Thymus (tissue), 11 donors: ENCODE results near the gene HMGA1. TPM values are rescaled to one million over a fixed set of nuclear protein-coding genes. Genes with fewer than 3 reads are reported as not detected.
"Not testable (repeated sequence)": the region's sequence is repeated elsewhere in the genome, so short reads cannot be mapped to it uniquely, and the experiment has no call there.

Experiments used
- DNase-seq, 9 donors: peaks; one replicate each; pipeline ENCODE4 v3.0.0-alpha.2; 2013; ENCODE audit warnings: low spot score in 9 of 9, low read depth in 6 of 9, missing footprints in 1 of 9
- H3K27ac ChIP-seq, 2 donors: one replicate each; pipeline ENCODE4 v1.5.1; 2013; ENCODE audit warnings: control low read depth in 1 of 2, low read depth in 1 of 2, low read length in 1 of 2, mild to moderate bottlenecking in 1 of 2, moderate library complexity in 1 of 2
- H3K27me3 ChIP-seq, 2 donors: one replicate each; pipeline ENCODE4 v1.5.1; 2013; ENCODE audit warnings: low read length in 1 of 2; ENCODE audit not compliant: control insufficient read depth in 2 of 2, insufficient read depth in 1 of 2
- H3K36me3 ChIP-seq, 2 donors: one replicate each; pipeline ENCODE4 v1.5.1; 2013; ENCODE audit warnings: low read length in 1 of 2, mild to moderate bottlenecking in 1 of 2, moderate library complexity in 1 of 2; ENCODE audit not compliant: control insufficient read depth in 2 of 2, insufficient read depth in 2 of 2
- H3K4me1 ChIP-seq, 2 donors: one replicate each; pipeline ENCODE4 v1.5.1; 2013; ENCODE audit warnings: low read length in 2 of 2; ENCODE audit not compliant: control insufficient read depth in 2 of 2, insufficient read depth in 2 of 2
- H3K4me3 ChIP-seq, 2 donors: one replicate each; pipeline ENCODE4 v1.5.1; 2013; ENCODE audit warnings: low read length in 2 of 2, control low read depth in 1 of 2, mild to moderate bottlenecking in 1 of 2
- H3K9me3 ChIP-seq, 2 donors: one replicate each; pipeline ENCODE4 v1.5.1; 2013; ENCODE audit warnings: low read length in 1 of 2, mild to moderate bottlenecking in 1 of 2; ENCODE audit not compliant: control insufficient read depth in 2 of 2, insufficient read depth in 1 of 2
- WGBS: extraction: QIAGEN DNeasy Blood & Tissue Kit; methylation state at CpG from one replicate; pipeline ENCODE4 v1.1.7; 2013; 5-methylcytosine and 5-hydroxymethylcytosine counted together
- polyA plus RNA-seq: library from polyadenylated mRNA; stranded (reverse); fragments of 200-250 nt; gene quantifications from one replicate; pipeline ENCODE4 v1.2.3, GENCODE V29; 2013
- total RNA-seq: library from RNA; stranded (reverse); fragments of 120-200 nt; gene quantifications from one replicate; pipeline ENCODE4 v1.2.4, GENCODE V29; 2013
- donor health status: healthy.

HMGA1 gene
- total and polyA plus RNA-seq, 2 donors = 55.5 to 199 TPM

- 97% methylated on average over 13 of the region's 13 CpGs for WGBS
- Histone ChIP-seq H3K27ac (no peak overlapping the region), H3K27me3 (no peaks in the 10 kb centered on the region), H3K36me3 (peaks cover 51 to 68% of the 10 kb centered on the region in 2 donors), H3K9me3 (no peaks in the 10 kb centered on the region), H3K4me1 (peaks cover 22 to 49% of the 10 kb centered on the region in 2 donors), H3K4me3 (no peak overlapping the region)
- DNase-seq = no peak
These were observed 4.9 kb downstream of the HMGA1 start for GRCh38 chr6:34241351-34242215.

- no peak overlapping the region for H3K27ac ChIP-seq
- DNase-seq = no peak
- WGBS = 96% methylated on average over 7 of the region's 7 CpGs
- H3K4me1 ChIP-seq = peaks cover 22 to 58% of the 10 kb centered on the region in 2 donors
- peaks cover 51 to 73% of the 10 kb centered on the region in 2 donors for H3K36me3 ChIP-seq
- H3K9me3 ChIP-seq = no peaks in the 10 kb centered on the region
- H3K4me3 ChIP-seq = no peak overlapping the region
- H3K27me3 ChIP-seq = no peaks in the 10 kb centered on the region
These were observed 5.8 kb downstream of the HMGA1 start for GRCh38 chr6:34242252-34243130.

GRCh38 chr6:34243131-34243771, 6.6 kb downstream of the HMGA1 start:
- Histone ChIP-seq H3K4me1 (peaks cover 20 to 65% of the 10 kb centered on the region in 2 donors), H3K27ac (no peak overlapping the region), H3K4me3 (no peak overlapping the region), H3K36me3 (peaks cover 51 to 73% of the 10 kb centered on the region in 2 donors), H3K9me3 (no peaks in the 10 kb centered on the region), H3K27me3 (no peaks in the 10 kb centered on the region)
- no peak for DNase-seq
- WGBS = 89% methylated on average over 5 of the region's 5 CpGs

GRCh38 chr6:34243901-34244884, 7.5 kb downstream of the HMGA1 start:
- peaks cover 51 to 68% of the 10 kb centered on the region in 2 donors for H3K36me3 ChIP-seq

GRCh38 chr6:34245032-34245760, 8.5 kb downstream of the HMGA1 start:
- not testable (repeated sequence) for DNase-seq, H3K27me3 ChIP-seq, H3K9me3 ChIP-seq, H3K27ac ChIP-seq, H3K4me3 ChIP-seq
- Histone ChIP-seq H3K4me1 (peaks cover 6 to 49% of the 10 kb centered on the region in 2 donors), H3K36me3 (peaks cover 44 to 58% of the 10 kb centered on the region in 2 donors)
- 93% methylated on average over 13 of the region's 13 CpGs for WGBS

More at GRCh38 chr6:34243901-34244884, 7.5 kb downstream of the HMGA1 start:
- Histone ChIP-seq H3K4me1 (peaks cover 14 to 59% of the 10 kb centered on the region in 2 donors), H3K27ac (no peak overlapping the region), H3K27me3 (no peaks in the 10 kb centered on the region), H3K4me3 (no peak overlapping the region), H3K9me3 (no peaks in the 10 kb centered on the region)
- WGBS = 77% methylated on average over 19 of the region's 19 CpGs
- DNase-seq = no peak

- not testable (repeated sequence) for H3K27ac ChIP-seq, H3K27me3 ChIP-seq, H3K9me3 ChIP-seq, DNase-seq, H3K4me3 ChIP-seq
- WGBS = 92% methylated on average over 7 of the region's 7 CpGs
- Histone ChIP-seq H3K36me3 (peaks cover 39 to 52% of the 10 kb centered on the region in 2 donors), H3K4me1 (peaks cover 3 to 44% of the 10 kb centered on the region in 2 donors)
These were observed 9.1 kb downstream of the HMGA1 start for GRCh38 chr6:34245761-34246140.

- no peak overlapping the region for H3K4me3 ChIP-seq
- peaks cover 3 to 41% of the 10 kb centered on the region in 2 donors for H3K4me1 ChIP-seq
- no peak overlapping the region for H3K27ac ChIP-seq
- WGBS = 89% methylated on average over 2 of the region's 2 CpGs
- no peak for DNase-seq
- H3K36me3 ChIP-seq = peaks cover 34 to 48% of the 10 kb centered on the region in 2 donors
- H3K9me3 ChIP-seq = no peaks in the 10 kb centered on the region
- H3K27me3 ChIP-seq = no peaks in the 10 kb centered on the region
These were observed 9.5 kb downstream of the HMGA1 start for GRCh38 chr6:34246249-34246562.
